Gastroesophageal sphincter (tissue), 4 donors: Measurements from ENCODE around the gene PSPH. TPM values are rescaled to one million over a fixed set of nuclear protein-coding genes. Genes with fewer than 3 reads are reported as not detected.
"Not testable (repeated sequence)": the region's sequence is repeated elsewhere in the genome, so short reads cannot be mapped to it uniquely, and the experiment has no call there.

Source experiments
- ATAC-seq: fragments of 150-250 bp; one replicate; pipeline ENCODE4 v1.9.1; 2016; ENCODE audit warnings: mild to moderate bottlenecking, moderate library complexity
- H3K27ac ChIP-seq, 4 donors: fragments of 200-600 bp; sonication (generic) in 3 of 4; 1 replicate in 3 of 4; 2 replicates in 1 of 4; pipeline ENCODE4 v1.5.1; 2016 to 2019
- H3K27me3 ChIP-seq: fragments of 200-600 bp; sonication (generic); one replicate; pipeline ENCODE4 v1.5.1; 2019
- H3K36me3 ChIP-seq, 2 donors: fragments of 200-600 bp; sonication (generic); one replicate each; pipeline ENCODE4 v1.5.1; 2019; ENCODE audit warnings: control low read depth in 1 of 2
- H3K4me1 ChIP-seq, 3 donors: fragments of 200-600 bp; sonication (generic); 1 replicate in 2 of 3; 2 replicates in 1 of 3; pipeline ENCODE4 v1.5.1; 2016 to 2019; ENCODE audit warnings: control low read depth in 2 of 3
- H3K4me3 ChIP-seq, 2 donors: fragments of 200-600 bp; sonication (generic); one replicate each; pipeline ENCODE4 v1.5.1; 2019; ENCODE audit warnings: mild to moderate bottlenecking in 1 of 2, moderate library complexity in 1 of 2
- H3K9me3 ChIP-seq, 3 donors: fragments of 200-600 bp; sonication (generic); one replicate each; pipeline ENCODE4 v1.5.1; 2017 to 2019; ENCODE audit warnings: control low read depth in 2 of 3
- CTCF ChIP-seq, 4 experiments: fragments of 200-600 bp in 2 of 4; fragments of 450-650 bp in 2 of 4; sonication (generic) in 1 of 4; IDR thresholded peaks; one replicate each; pipeline ENCODE4 v1.5.1; 2017 to 2019; ENCODE audit warnings: antibody characterized with exemption in 4 of 4, mild to moderate bottlenecking in 2 of 4, moderate library complexity in 2 of 4
- EP300 ChIP-seq: sonication (generic); formaldehyde crosslinking; IDR thresholded peaks from one replicate; pipeline ENCODE4 v1.6.1; 2017; ENCODE audit warnings: antibody characterized with exemption, mild to moderate bottlenecking
- POLR2A ChIP-seq, 2 donors: fragments of 450-650 bp; IDR thresholded peaks; one replicate each; pipeline ENCODE4 v1.6.1; 2017; ENCODE audit warnings: antibody characterized with exemption in 2 of 2, mild to moderate bottlenecking in 2 of 2, moderate library complexity in 1 of 2
- POLR2AphosphoS5 ChIP-seq: sonication (generic); formaldehyde crosslinking; IDR thresholded peaks from one replicate; pipeline ENCODE4 v1.6.1; 2017; ENCODE audit warnings: antibody characterized with exemption
- WGBS, 2 donors: methylation state at CpG; one replicate each; pipeline ENCODE4 v1.1.5; 2018; ENCODE audit warnings: low coverage in 1 of 2; 5-methylcytosine and 5-hydroxymethylcytosine counted together
- total RNA-seq, 4 donors: library from RNA; depleted of rRNA; stranded (reverse); fragments of >200 nt; gene quantifications; one replicate each; pipeline ENCODE4 v1.1.0, GENCODE V29; 2016

PSPH gene
- total RNA-seq, 4 donors from 2014 or later, result 6.9 to 13.5 (median 8.6) TPM

GRCh38 chr7:56083150-56083785 lies 32.0 kb upstream of the PSPH start:
- WGBS, 2 donors, result 4 to 12% methylated on average over 4 to 9 of the region's 13 CpGs
- Histone ChIP-seq H3K9me3 (no peaks in the 10 kb centered on the region), H3K4me1 (peaks cover 0 to 36% (median 14%) of the 10 kb centered on the region in 3 donors), H3K27ac (peak overlapping the region in 1 of 4 donors; percentile 2), H3K27me3 (no peaks in the 10 kb centered on the region), H3K36me3 (peaks cover 0 to 62% of the 10 kb centered on the region in 2 donors), H3K4me3 (no peak overlapping the region)
- peak; percentile 37 for ATAC-seq
- TF ChIP-seq CTCF (IDR thresholded peaks at IDR 0.05) (no peak), POLR2A (IDR thresholded peaks at IDR 0.05) (no peak), EP300 (no peak), POLR2AphosphoS5 (no peak)

GRCh38 chr7:56081626-56082340 lies 30.5 kb upstream of the PSPH start:
- Histone ChIP-seq H3K27ac (peak overlapping the region in 1 of 4 donors; percentile 3), H3K4me1 (peaks cover 0 to 36% (median 14%) of the 10 kb centered on the region in 3 donors), H3K27me3 (no peaks in the 10 kb centered on the region), H3K4me3 (no peak overlapping the region), H3K9me3 (no peaks in the 10 kb centered on the region), H3K36me3 (peaks cover 0 to 62% of the 10 kb centered on the region in 2 donors)
- ATAC-seq, result no peak
- TF ChIP-seq POLR2A (IDR thresholded peaks at IDR 0.05) (no peak), POLR2AphosphoS5 (no peak), EP300 (no peak), CTCF (IDR thresholded peaks at IDR 0.05) (no peak)
- WGBS, 2 donors, result 91 to 100% methylated on average over 5 to 9 of the region's 29 CpGs

GRCh38 chr7:56080726-56081435 lies 29.6 kb upstream of the PSPH start:
- not testable (repeated sequence) for H3K9me3 ChIP-seq, ATAC-seq
- 75% methylated on average over 2 of the region's 28 CpGs; no CpG with 5 or more reads in 1 of the 2 donors for WGBS, 2 donors

GRCh38 chr7:56079450-56080185 lies 28.4 kb upstream of the PSPH start:
- H3K27me3 ChIP-seq, result no peaks in the 10 kb centered on the region
- 8 to 17% methylated on average over 2 to 10 of the region's 12 CpGs for whole genome bisulfite sequencing, 2 donors
- TF ChIP-seq CTCF (IDR thresholded peaks at IDR 0.05) (peak in 3 of 4 experiments; percentile 72 to 79 (median 73)), EP300 (no peak), POLR2A (IDR thresholded peaks at IDR 0.05) (no peak), POLR2AphosphoS5 (peak; percentile 49)

More at GRCh38 chr7:56080726-56081435, 29.6 kb upstream of the PSPH start:
- Histone ChIP-seq H3K36me3 (peaks cover 0 to 53% of the 10 kb centered on the region in 2 donors), H3K4me1 (peaks cover 0 to 36% (median 14%) of the 10 kb centered on the region in 3 donors), H3K27ac (peak overlapping the region in 3 of 4 donors; percentile 70 to 76 (median 75))
- not testable (repeated sequence) for H3K27me3 ChIP-seq, H3K4me3 ChIP-seq

More at GRCh38 chr7:56079450-56080185, 28.4 kb upstream of the PSPH start:
- peak; percentile 72 for ATAC-seq
- peaks cover 0 to 40% of the 10 kb centered on the region in 2 donors for H3K36me3 ChIP-seq
- H3K4me1 ChIP-seq, result peaks cover 0 to 40% (median 14%) of the 10 kb centered on the region in 3 donors
- no peak overlapping the region for H3K4me3 ChIP-seq
- no peaks in the 10 kb centered on the region for H3K9me3 ChIP-seq
- peak overlapping the region; percentile 51 to 76 (median 72) for H3K27ac ChIP-seq
